Stimulated activated CD8-positive, alpha-beta memory T cell treated with anti-CD3 and anti-CD28 coated beads, Interleukin-7, amount 100 ng/mL, for 24 hours (primary cell): Measurements from ENCODE around the gene DEFB114.
"Not testable (repeated sequence)": the region's sequence is repeated elsewhere in the genome, so short reads cannot be mapped to it uniquely, and the experiment has no call there.

Experiments used
- DNase-seq: peaks from one replicate; pipeline ENCODE4 v3.0.0-alpha.2; 2020; ENCODE audit warnings: low read depth

The DEFB114 gene

DNA sequence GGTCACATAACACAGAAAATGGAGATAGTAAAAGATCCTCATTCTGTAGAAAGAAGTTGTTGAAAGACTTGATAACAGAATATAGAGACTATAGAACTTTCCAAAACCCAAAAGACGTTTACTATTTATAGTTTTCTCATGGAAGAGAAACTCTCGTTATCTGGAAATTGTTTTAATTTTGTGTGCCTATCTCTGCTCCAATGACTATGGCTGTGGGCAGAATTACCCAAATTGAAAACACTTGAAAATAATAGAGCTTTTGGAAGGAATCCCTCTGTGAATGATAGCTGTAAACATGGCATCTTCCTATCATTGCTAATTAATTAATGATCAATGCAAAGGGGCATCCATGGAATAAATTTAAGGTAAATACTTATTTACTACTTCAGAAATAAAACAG, at the start of gene DEFB114:
TSS of gene DEFB114 (minus strand) at position 101 of the 400 bp plus-strand sequence. CDS start at position 42, 59 bp downstream.
- DNase-seq: no peak

DNA sequence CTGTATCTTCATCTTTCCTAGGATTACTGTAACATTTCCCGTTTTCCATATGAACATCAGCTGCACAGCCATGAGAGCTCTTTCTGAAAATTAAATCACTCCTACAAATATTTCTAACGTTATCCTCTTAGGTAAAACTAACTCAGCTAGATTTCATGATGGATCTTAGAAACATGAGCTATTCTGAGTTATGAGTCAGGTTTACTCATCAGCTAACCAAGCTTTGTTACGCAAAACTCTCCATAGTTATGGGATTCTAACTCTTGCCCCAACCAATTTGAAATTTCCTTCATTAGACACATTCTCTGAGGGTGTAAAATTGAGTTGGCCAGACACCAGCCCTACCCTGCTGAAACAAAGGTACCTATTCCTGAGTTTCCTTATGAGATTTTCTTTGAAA, 43.9 kb upstream of the DEFB114 start:
- DNase-seq: no peak

GRCh38 chr6:50003139-50003538, 39.2 kb upstream of the DEFB114 start:
- DNase-seq: no peak

DNA sequence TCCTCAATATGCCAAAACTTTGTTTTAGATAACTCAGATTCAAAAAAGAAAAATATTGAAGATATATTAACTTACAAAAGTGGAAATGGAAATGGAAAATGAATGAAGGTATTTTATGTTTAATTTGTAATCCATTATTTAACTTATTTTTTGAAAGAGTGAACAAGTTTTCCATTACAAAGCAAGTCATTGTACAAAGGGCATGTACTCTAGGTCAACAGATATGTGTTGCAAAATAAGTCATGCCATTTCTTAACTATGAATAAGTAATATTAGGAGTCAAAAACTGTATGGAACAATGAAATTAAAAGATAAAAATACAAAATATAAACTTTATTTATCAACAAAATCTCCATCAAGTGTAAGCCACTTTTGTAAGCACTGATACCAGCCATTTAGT, 31.3 kb upstream of the DEFB114 start:
- DNase-seq: no peak

DNA sequence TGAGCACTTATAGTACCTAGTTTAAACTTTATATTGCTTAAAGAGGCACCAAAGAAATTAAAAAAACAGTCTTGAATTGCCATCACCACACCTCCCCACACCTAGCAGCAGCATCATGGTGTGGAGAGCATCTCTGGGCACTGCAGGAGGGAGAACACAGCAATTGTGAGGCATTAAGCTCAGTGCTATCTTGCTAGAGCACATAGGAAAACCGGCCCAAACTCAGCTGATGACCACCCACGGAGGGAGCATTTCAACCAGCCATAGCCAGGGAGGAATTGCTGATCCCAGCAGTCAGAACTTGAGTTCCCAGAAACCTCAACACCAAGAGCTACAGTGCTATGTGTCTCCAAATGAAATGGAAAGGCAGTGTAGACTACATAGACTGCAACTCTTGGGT, 24.9 kb upstream of the DEFB114 start:
- DNase-seq: no peak

- DNase-seq: no peak
Measured at GRCh38 chr6:49987749-49988148, 23.8 kb upstream of the DEFB114 start.

DNA sequence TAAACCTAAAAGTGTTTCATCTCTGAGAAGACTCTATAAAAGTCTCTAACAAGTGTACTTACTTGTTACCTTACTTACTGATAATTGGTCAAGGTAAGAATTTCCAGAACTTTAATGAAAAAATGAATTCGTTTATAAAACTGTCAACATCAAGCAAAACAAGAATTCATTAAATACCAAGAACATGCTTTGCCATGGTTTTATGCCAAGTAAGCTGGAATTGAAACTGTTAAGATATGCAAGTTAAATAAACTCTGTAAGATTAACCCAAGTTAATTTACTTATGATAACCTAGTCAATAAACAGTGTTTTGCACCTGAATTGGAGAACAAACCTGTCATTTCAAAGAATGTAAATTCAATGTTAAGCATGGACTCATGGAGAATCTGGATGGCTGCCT, 22.6 kb upstream of the DEFB114 start:
- no peak for DNase-seq

- DNase-seq: no peak
Measured at GRCh38 chr6:49982046-49982445, 18.1 kb upstream of the DEFB114 start.

DNA sequence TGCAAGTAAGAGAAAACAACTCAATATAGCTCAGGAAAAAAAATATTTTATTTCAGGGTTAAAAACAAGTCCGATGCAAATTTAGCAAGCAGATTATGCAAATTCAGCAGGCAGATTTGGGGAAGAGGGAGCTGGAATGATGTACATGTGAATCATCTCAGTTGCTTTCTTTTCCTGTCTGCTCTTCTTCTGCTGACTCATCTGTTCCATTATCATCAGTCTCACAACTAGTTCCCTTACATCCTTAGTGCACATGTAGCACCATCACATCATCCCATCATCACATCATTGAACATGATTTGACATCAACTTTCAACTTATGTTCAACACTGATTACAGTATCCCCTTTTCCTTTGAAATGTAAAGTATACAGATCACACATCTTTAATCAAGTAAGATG, 16.9 kb upstream of the DEFB114 start:
- no peak for DNase-seq

- no peak for DNase-seq
Measured at GRCh38 chr6:49979584-49979983, 15.6 kb upstream of the DEFB114 start.

GRCh38 chr6:49978332-49979226, 14.6 kb upstream of the DEFB114 start:
- no peak for DNase-seq

GRCh38 chr6:49969605-49970004, 5.6 kb upstream of the DEFB114 start, which contains the start of gene DEFB113:
Gene DEFB113 (minus strand): TSS chr6:49969625. CDS start chr6:49969625, 0 bp downstream.
- no peak for DNase-seq

DNA sequence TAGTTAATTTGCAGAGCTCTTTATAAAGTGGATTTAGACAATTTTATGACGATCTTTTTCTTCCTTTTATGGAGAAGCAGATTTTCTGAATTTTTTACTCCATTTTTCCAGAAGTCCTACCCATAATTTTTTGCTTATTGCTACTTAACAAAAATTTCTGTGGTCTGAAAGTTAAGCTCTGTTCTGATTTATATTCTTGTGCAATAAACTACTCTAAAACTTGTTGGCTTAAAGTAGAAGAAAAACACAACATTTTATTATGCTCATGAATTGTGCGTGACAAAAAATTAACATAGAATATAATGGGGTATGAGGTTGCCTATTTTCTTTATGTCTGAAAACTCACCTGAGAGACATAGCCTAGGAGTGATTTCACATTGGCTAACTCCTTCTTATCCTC, 2.9 kb upstream of the DEFB114 start:
- no peak for DNase-seq

- DNase-seq: no peak
Measured at GRCh38 chr6:49966334-49966733, 2.4 kb upstream of the DEFB114 start.

GRCh38 chr6:49958180-49958579, 5.8 kb downstream of the DEFB114 start:
- no peak for DNase-seq

DNA sequence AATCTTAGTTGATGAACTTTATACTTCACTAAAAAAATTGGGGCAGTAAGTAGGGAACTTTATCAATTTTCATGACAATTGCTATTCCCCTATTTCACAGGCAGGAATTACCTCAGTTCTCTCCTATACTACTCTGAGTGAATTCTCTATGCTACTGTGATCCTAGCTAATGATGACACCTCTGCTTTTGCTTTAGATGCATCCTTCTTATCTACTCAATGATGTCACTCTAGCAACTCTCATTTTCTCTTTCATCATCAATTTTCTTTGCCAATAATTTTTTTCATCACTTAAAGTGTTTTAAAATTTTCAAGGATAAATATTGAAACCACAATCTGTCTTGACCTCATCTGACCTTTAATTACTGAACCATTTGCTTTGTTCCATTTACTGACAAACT, 8.1 kb downstream of the DEFB114 start:
- no peak for DNase-seq

GRCh38 chr6:49951926-49952325, 12.0 kb downstream of the DEFB114 start:
- DNase-seq: no peak

DNA sequence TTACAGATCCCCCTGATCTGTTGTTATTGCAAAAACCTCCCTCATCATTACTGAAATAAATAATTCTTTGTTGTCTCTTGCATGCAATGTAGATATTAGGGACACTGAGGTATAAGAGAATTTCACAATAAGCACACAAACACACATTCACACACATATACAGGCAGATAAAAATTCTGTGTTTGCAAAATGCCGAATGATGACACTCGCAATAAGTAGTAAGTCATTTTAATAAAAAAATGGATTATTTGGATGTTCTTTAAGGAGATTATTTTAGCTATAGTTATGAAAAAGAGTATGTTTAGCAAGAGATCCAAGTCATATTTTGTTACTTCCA, 13.6 kb downstream of the DEFB114 start:
- no peak for DNase-seq

DNA sequence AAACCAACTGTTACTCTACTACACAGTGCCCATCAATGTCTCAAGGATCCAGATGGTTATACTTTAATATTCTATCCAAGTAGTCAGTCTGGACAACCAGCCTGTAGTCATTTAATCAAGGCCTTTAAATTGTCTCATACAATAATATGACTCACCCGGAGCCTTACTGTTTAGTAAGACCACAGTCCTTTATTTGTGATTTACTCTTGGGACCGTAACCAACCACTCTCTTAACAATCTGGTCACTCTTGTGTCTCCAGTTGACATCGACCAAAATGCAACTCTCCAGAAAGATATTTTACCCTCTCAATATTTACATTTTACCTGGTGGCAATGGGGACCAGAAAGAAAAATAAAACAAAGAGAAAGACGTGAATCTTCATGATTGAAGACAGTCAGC, 14.9 kb downstream of the DEFB114 start:
- no peak for DNase-seq

- no peak for DNase-seq
Measured at GRCh38 chr6:49946835-49947234, 17.1 kb downstream of the DEFB114 start.

DNA sequence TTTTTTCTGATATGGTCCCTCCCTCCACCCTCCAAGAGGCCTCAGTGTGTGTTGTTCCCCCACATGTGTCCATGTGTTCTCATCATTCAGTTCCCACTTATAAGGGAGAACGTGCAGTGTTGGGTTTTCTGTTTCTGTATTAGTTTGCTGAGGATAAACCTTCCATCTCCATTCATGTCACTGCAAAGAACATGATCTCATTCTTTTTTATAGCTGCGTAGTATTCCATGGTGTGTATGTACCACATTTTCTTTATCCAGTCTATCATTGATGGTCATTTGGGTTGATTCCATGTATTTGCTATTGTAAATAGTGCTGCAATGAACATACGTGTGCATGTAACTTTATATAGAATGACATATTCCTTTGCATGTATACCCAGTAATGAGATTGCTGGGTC, 19.9 kb downstream of the DEFB114 start:
- not testable (repeated sequence) for DNase-seq

GRCh38 chr6:49939993-49940498, 23.9 kb downstream of the DEFB114 start:
- no peak for DNase-seq

DNA sequence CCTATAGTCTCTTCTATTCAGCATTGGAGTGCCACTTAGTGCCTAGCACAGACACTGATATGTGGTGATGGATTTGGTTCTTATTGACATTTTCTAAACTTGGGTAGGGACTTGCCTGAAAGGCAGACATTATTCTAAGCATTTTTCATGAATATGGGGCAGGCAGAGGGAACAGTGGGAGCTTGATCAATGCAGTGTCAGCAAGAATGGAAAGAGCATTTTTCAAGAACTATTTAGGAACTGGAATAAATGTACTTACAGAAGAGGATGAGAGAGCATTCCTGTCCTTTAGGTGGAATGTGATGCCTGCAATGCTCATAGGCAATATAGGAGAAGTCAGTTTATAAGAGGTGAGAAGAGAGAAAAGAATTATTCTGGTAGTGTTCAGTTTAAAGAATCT, 26.2 kb downstream of the DEFB114 start:
- DNase-seq: no peak

DNA sequence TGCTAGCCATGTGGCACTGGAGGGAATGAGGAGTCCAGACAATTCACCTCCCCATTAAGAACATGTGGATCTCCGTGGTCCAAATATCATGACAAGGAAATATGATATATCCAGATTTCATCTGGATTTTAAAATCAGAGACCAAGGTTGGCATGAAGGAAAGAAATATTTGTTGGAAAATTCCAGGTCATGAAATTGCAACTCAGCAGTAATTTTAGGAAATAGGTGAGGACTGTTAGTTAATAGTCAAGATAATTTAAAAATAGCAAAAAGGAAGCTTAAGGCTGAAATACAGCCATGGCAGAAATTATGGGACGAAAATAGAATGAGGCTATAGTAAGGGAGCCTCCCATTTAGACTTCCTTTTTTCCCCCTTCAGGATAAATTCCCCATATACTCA, 26.9 kb downstream of the DEFB114 start:
- no peak for DNase-seq
